ENCODE data around the gene KCNJ12.
"Not testable (repeated sequence)": the region's sequence is repeated elsewhere in the genome, so short reads cannot be mapped to it uniquely, and the experiment has no call there.

KCNJ12 gene

GRCh38 chr17:21349358-21350050 lies 26.7 kb upstream of the KCNJ12 start:
- DNase-seq (ENCODE audit: low read depth in 2 of 3, low spot score in 2 of 3), result not testable (repeated sequence)

GRCh38 chr17:21350495-21350894 lies 25.7 kb upstream of the KCNJ12 start:
- not testable (repeated sequence) for DNase-seq (ENCODE audit: low read depth in 2 of 3, low spot score in 2 of 3)

- no peak for DNase-seq (ENCODE audit: low read depth in 2 of 3, low spot score in 2 of 3)
Observed at GRCh38 chr17:21351366-21352065, 24.6 kb upstream of the KCNJ12 start.

- no peak for DNase-seq (ENCODE audit: low read depth in 2 of 3, low spot score in 2 of 3)
Observed at GRCh38 chr17:21352221-21352980, 23.8 kb upstream of the KCNJ12 start.

- no peak for DNase-seq (ENCODE audit: low read depth in 2 of 3, low spot score in 2 of 3)
Observed at GRCh38 chr17:21352981-21353265, 23.2 kb upstream of the KCNJ12 start.

GRCh38 chr17:21353326-21354010 lies 22.7 kb upstream of the KCNJ12 start:
- DNase-seq (ENCODE audit: low read depth in 2 of 3, low spot score in 2 of 3), result no peak

GRCh38 chr17:21354796-21355385 lies 21.3 kb upstream of the KCNJ12 start:
- DNase-seq (ENCODE audit: low read depth in 2 of 3, low spot score in 2 of 3), result no peak

- no peak for DNase-seq (ENCODE audit: low read depth in 2 of 3, low spot score in 2 of 3)
Observed at GRCh38 chr17:21355586-21355985, 20.6 kb upstream of the KCNJ12 start.

- DNase-seq (ENCODE audit: low read depth in 2 of 3, low spot score in 2 of 3), result no peak
Observed at GRCh38 chr17:21356537-21357127, 19.5 kb upstream of the KCNJ12 start.

- DNase-seq (ENCODE audit: low read depth in 2 of 3, low spot score in 2 of 3), result no peak
Observed at GRCh38 chr17:21357281-21357680, 18.9 kb upstream of the KCNJ12 start.

GRCh38 chr17:21357696-21358656 lies 18.2 kb upstream of the KCNJ12 start:
- no peak for DNase-seq (ENCODE audit: low read depth in 2 of 3, low spot score in 2 of 3)

GRCh38 chr17:21358682-21359482 lies 17.3 kb upstream of the KCNJ12 start:
- no peak for DNase-seq (ENCODE audit: low read depth in 2 of 3, low spot score in 2 of 3)

- DNase-seq (ENCODE audit: low read depth in 2 of 3, low spot score in 2 of 3), result no peak
Observed at GRCh38 chr17:21359483-21359840, 16.7 kb upstream of the KCNJ12 start.

- no peak for DNase-seq (ENCODE audit: low read depth in 2 of 3, low spot score in 2 of 3)
Observed at GRCh38 chr17:21360048-21360447, 16.1 kb upstream of the KCNJ12 start.

GRCh38 chr17:21361020-21361809 lies 14.9 kb upstream of the KCNJ12 start:
- no peak for DNase-seq (ENCODE audit: low read depth in 2 of 3, low spot score in 2 of 3)

- DNase-seq (ENCODE audit: low read depth in 2 of 3, low spot score in 2 of 3), result no peak
Observed at GRCh38 chr17:21362331-21362931, 13.7 kb upstream of the KCNJ12 start.

- DNase-seq (ENCODE audit: low read depth in 2 of 3, low spot score in 2 of 3), result no peak
Observed at GRCh38 chr17:21363776-21364642, 12.1 kb upstream of the KCNJ12 start.
